ENCODE results near the gene EIF4G3.

GRCh38 chr1:21198929-21199328 is 22.2 kb upstream of the EIF4G3 start:
- TF ChIP-seq CTCF (IDR thresholded peaks at IDR 0.05; ENCODE audit: control extremely low read depth in 1 of 3, insufficient read depth in 1 of 3, low read depth in 1 of 3, low read length in 3 of 3) (no peak), MAX (IDR thresholded peaks at IDR 0.05) (no peak), POLR2AphosphoS5 (IDR thresholded peaks at IDR 0.05; ENCODE audit: low read depth, low read length) (no peak), RAD21 (IDR thresholded peaks at IDR 0.05 in 1 of 2, conservative IDR thresholded peaks at IDR 0.05 in 1 of 2; ENCODE audit: low read depth in 2 of 2, low read length in 2 of 2) (no peak), EZH2 (IDR thresholded peaks at IDR 0.05; ENCODE audit: low read depth, low read length, severe bottlenecking) (no peak), JUND (IDR thresholded peaks at IDR 0.05; ENCODE audit: low read length) (no peak), RFX5 (IDR thresholded peaks at IDR 0.05; ENCODE audit: borderline replicate concordance, low read depth, low read length) (no peak), EP300 (IDR thresholded peaks at IDR 0.05; ENCODE audit: borderline replicate concordance in 1 of 2, low read depth in 2 of 2, low read length in 2 of 2) (no peak)
